Mesothelial cell of epicardium (in vitro differentiated cells): ENCODE data around the gene GDPD5. TPM values are rescaled to one million over a fixed set of nuclear protein-coding genes. Genes with fewer than 3 reads are reported as not detected.

ENCODE experiments used
- DNase-seq, 2 experiments: peaks; one replicate each; pipeline ENCODE4 v3.0.0; 2021; ENCODE audit warnings: low spot score in 2 of 2; ENCODE audit not compliant: unreplicated experiment in 2 of 2
- H3K27ac Mint-ChIP-seq: 2 replicates; pipeline ENCODE4 v1.8.0; 2021; ENCODE audit warnings: mixed read lengths
- H3K27me3 Mint-ChIP-seq: 2 replicates; pipeline ENCODE4 v1.8.0; 2021; ENCODE audit warnings: low read depth, mixed read lengths
- H3K36me3 Mint-ChIP-seq: 2 replicates; pipeline ENCODE4 v1.8.0; 2021; ENCODE audit warnings: mixed read lengths
- H3K4me1 Mint-ChIP-seq: 2 replicates; pipeline ENCODE4 v1.8.0; 2021; ENCODE audit warnings: mixed read lengths
- H3K4me3 Mint-ChIP-seq: 2 replicates; pipeline ENCODE4 v1.8.0; 2021; ENCODE audit warnings: mild to moderate bottlenecking, moderate library complexity, mixed read lengths
- H3K9me3 Mint-ChIP-seq: 2 replicates; pipeline ENCODE4 v1.8.0; 2021; ENCODE audit warnings: mixed read lengths
- total RNA-seq: library from RNA; stranded (reverse); gene quantifications from 3 replicates; pipeline ENCODE4 v1.2.1, GENCODE V29; 2021
- TF ChIP-seq, protein P1 (sequence below): fragments of 200-600 bp; sonication (generic); IDR thresholded peaks from one replicate; pipeline ENCODE4 v1.5.0; 2021; ENCODE audit warnings: antibody characterized with exemption; ENCODE audit not compliant: unreplicated experiment

Gene GDPD5
- total RNA-seq, 1 donor from 2014 or later = 8.1 TPM

DNA sequence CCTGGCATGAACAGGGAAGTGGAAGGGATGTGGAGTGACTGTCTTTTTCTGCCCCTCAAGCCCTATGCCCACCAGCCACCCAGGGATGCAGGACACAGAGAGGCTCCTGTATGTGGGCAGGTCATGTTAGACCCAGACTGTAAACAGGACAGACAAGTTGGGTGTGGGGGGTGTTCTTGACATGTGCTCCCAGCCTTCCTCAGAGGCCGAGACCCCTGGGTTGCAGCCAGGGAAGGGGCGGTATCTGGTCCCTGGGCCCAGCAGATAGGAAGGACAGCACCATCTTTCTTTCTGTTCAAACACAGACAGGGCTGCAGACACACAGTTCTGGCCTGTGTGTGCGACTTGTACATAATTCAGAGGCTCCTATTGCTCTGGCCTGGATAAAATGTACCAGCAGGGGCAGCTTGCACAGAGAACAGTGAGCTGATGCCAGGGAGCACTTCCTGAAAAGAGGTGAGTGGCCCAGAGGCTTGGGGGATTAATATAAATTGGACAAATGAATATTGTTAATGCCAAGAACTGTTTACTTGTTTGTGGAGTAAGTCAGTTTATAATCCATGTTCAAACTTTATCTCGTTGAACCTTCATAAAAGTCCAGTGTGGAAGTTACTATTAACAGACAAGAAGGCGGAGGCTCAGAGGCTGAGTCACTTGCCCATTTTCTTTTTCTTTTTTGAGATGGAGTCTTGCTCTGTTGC, 16.6 kb downstream of the GDPD5 start:
- H3K27ac Mint-ChIP-seq = no peak overlapping the region
- DNase-seq = no peak

DNA sequence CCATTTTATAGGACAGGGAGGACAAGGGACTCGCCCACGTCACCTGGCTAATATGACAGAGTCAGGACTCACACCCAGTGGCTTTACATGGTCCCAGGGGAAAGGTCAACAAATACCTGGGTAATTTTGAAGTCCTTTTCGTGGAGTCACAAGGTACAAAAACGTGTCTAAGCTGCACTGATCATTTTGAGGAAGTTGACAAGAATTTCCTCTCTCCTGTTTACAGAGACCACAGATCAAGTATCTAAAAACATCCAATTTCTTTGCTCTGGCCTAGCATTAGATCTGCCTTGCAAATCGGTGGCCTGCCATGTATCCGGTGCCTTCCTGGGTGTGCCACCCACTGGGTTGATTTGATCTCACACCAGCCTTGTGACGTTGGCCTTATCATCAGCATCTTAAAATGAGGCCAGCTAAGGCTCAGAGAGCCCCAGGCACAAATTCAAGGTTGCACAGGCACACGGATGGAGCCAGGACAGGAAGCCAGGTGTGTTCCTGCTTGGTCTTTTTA, 17.6 kb downstream of the GDPD5 start:
- Mint-ChIP-seq H3K4me1 (no peaks in the 10 kb centered on the region), H3K36me3 (no peaks in the 10 kb centered on the region), H3K27me3 (no peaks in the 10 kb centered on the region), H3K9me3 (no peaks in the 10 kb centered on the region), H3K27ac (no peak overlapping the region), H3K4me3 (no peak overlapping the region)
- DNase-seq = no peak
- TF ChIP-seq, protein P1, sequence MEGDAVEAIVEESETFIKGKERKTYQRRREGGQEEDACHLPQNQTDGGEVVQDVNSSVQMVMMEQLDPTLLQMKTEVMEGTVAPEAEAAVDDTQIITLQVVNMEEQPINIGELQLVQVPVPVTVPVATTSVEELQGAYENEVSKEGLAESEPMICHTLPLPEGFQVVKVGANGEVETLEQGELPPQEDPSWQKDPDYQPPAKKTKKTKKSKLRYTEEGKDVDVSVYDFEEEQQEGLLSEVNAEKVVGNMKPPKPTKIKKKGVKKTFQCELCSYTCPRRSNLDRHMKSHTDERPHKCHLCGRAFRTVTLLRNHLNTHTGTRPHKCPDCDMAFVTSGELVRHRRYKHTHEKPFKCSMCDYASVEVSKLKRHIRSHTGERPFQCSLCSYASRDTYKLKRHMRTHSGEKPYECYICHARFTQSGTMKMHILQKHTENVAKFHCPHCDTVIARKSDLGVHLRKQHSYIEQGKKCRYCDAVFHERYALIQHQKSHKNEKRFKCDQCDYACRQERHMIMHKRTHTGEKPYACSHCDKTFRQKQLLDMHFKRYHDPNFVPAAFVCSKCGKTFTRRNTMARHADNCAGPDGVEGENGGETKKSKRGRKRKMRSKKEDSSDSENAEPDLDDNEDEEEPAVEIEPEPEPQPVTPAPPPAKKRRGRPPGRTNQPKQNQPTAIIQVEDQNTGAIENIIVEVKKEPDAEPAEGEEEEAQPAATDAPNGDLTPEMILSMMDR = no peak

More for the DNA sequence above, 16.6 kb downstream of the GDPD5 start:
- Mint-ChIP-seq H3K9me3 (no peaks in the 10 kb centered on the region), H3K4me3 (no peak overlapping the region), H3K4me1 (no peaks in the 10 kb centered on the region), H3K36me3 (no peaks in the 10 kb centered on the region), H3K27me3 (no peaks in the 10 kb centered on the region)
- TF ChIP-seq, protein P1 = no peak

DNA sequence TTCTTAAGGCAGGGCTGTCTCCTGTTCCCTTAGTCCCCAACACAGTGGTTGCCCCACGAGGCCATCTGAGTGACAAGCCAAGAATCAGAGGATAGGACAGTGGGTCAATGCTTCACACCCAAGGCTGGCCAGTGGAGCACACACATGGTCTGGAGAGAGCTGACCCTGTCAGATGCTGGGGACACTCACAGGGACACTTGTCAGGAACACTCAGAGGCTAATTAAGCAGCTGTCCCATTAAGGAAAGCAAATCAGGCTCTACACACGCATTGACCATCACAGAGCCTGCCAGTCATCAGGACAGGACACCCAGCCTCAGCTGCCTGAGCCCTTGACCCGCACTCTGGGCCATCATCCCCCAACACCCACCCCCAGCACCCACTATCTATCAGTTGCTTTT, 18.2 kb downstream of the GDPD5 start:
- no peaks in the 10 kb centered on the region for H3K27me3 Mint-ChIP-seq
- no peak overlapping the region for H3K4me3 Mint-ChIP-seq
- H3K4me1 Mint-ChIP-seq = no peaks in the 10 kb centered on the region
- no peaks in the 10 kb centered on the region for H3K36me3 Mint-ChIP-seq
- DNase-seq = no peak
- TF ChIP-seq, protein P1 = no peak
- no peak overlapping the region for H3K27ac Mint-ChIP-seq
- no peaks in the 10 kb centered on the region for H3K9me3 Mint-ChIP-seq

DNA sequence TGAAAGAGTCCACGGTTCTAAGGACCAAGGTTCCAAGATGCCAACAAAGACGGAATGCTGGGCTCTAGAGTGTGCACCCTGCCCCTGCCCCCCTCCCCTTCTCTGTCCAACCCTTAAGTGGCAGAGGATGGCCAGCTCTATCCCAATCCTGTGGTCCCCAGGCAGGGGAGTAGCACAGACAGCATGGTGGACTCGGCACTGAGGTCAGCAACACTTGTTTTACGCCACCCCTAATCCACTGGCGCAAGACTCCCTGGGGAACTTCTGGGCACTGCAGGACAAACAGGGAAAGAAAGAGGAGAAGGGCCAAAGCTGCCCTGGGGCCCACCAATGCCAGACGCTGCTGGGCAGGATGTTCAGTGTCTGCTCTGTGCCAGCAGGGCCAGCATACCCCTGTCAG, 18.9 kb downstream of the GDPD5 start:
- DNase-seq = no peak
- H3K27ac Mint-ChIP-seq = no peak overlapping the region
- TF ChIP-seq, protein P1 = no peak
- H3K36me3 Mint-ChIP-seq = no peaks in the 10 kb centered on the region
- no peaks in the 10 kb centered on the region for H3K9me3 Mint-ChIP-seq
- no peak overlapping the region for H3K4me3 Mint-ChIP-seq
- no peaks in the 10 kb centered on the region for H3K4me1 Mint-ChIP-seq
- no peaks in the 10 kb centered on the region for H3K27me3 Mint-ChIP-seq

DNA sequence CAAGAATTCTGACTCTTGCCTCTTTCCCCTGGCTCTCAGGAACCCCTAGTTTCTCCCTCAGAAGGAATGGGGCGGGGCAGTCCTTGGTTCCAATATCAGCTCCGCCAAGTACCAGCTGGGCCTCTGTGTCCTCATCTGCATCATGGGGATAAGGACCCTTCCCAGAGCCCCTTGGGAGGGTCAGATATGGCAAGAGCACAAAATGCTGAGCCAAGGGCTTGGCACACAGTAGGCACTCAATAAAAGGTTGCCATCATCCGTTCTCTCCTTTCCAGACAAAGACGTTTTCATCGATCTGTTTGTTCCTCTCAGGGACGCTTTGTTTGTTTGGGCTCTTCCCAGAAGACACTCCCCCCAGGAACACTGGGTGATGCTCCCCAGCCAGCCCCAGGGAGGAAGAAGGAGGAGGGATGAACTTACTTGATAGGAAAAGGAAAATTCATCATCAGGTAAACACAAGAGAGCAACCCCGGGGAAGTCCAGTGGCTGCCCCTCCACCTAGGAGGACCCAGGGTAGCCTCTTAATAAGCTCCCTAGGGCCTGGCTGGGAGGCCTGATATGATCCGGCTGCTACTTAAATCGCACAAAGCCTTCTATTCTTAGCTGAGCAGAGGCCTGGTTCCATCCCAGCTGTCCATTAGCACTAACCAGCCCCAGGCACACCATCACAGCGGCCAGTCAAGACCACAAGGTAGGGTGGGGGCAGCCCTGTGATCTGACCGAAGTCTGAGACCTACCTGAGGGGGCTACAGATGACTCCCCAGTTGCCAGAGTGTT, 19.6 kb downstream of the GDPD5 start:
- DNase-seq = no peak
- H3K36me3 Mint-ChIP-seq = no peaks in the 10 kb centered on the region
- TF ChIP-seq, protein P1 = no peak
- H3K4me1 Mint-ChIP-seq = no peaks in the 10 kb centered on the region
- no peak overlapping the region for H3K27ac Mint-ChIP-seq
- no peak overlapping the region for H3K4me3 Mint-ChIP-seq
- no peaks in the 10 kb centered on the region for H3K9me3 Mint-ChIP-seq
- H3K27me3 Mint-ChIP-seq = no peaks in the 10 kb centered on the region
